Measurements from ENCODE around the gene LGSN.
"Not testable (repeated sequence)": the region's sequence is repeated elsewhere in the genome, so short reads cannot be mapped to it uniquely, and the experiment has no call there.

Gene LGSN
- long read RNA-seq, donor 1: 0 reads
- long read RNA-seq, donor 2: 0 reads
- long read RNA-seq, donor 3: 0 reads
- long read RNA-seq, donor 4: 0 reads
- long read RNA-seq, donor 5: 0 reads
- long read RNA-seq, donor 6: 0 reads
- long read RNA-seq, donor 7: 0 reads
- long read RNA-seq, donor 8: 0 reads

GRCh38 chr6:63319939-63320338 is at the start of gene LGSN:
TSS of gene LGSN (minus strand) at chr6:63319983. CDS start at chr6:63319943, 40 bp downstream.
- no peak for DNase-seq

- no peak for DNase-seq
Observed at GRCh38 chr6:63368347-63368746, 48.6 kb upstream of the LGSN start.

GRCh38 chr6:63362500-63363120 is 42.8 kb upstream of the LGSN start:
- DNase-seq: not testable (repeated sequence)

GRCh38 chr6:63357384-63357783 is 37.6 kb upstream of the LGSN start:
- not testable (repeated sequence) for DNase-seq

GRCh38 chr6:63355632-63356031 is 35.8 kb upstream of the LGSN start:
- DNase-seq: no peak

- DNase-seq: no peak
Observed at GRCh38 chr6:63353286-63353630, 33.5 kb upstream of the LGSN start.

GRCh38 chr6:63352544-63353285 is 32.9 kb upstream of the LGSN start:
- DNase-seq: no peak

GRCh38 chr6:63352069-63352543 is 32.3 kb upstream of the LGSN start:
- DNase-seq: no peak

GRCh38 chr6:63349401-63349800 is 29.6 kb upstream of the LGSN start:
- DNase-seq: no peak

GRCh38 chr6:63348836-63349235 is 29.1 kb upstream of the LGSN start:
- no peak for DNase-seq

- no peak for DNase-seq
Observed at GRCh38 chr6:63347599-63347998, 27.8 kb upstream of the LGSN start.

- no peak for DNase-seq
Observed at GRCh38 chr6:63346217-63346835, 26.5 kb upstream of the LGSN start.

- DNase-seq: no peak
Observed at GRCh38 chr6:63340351-63340750, 20.6 kb upstream of the LGSN start.

- not testable (repeated sequence) for DNase-seq
Observed at GRCh38 chr6:63334652-63335051, 14.9 kb upstream of the LGSN start.

GRCh38 chr6:63333440-63333839 is 13.7 kb upstream of the LGSN start:
- no peak for DNase-seq

GRCh38 chr6:63326630-63327029 is 6.8 kb upstream of the LGSN start:
- DNase-seq: not testable (repeated sequence)

- no peak for DNase-seq
Observed at GRCh38 chr6:63322981-63323380, 3.2 kb upstream of the LGSN start.

- DNase-seq: no peak
Observed at GRCh38 chr6:63321821-63322220, 2.0 kb upstream of the LGSN start.

- DNase-seq: no peak
Observed at GRCh38 chr6:63317641-63318040, 2.1 kb downstream of the LGSN start.

- DNase-seq: no peak
Observed at GRCh38 chr6:63316113-63316512, 3.7 kb downstream of the LGSN start.

- DNase-seq: no peak
Observed at GRCh38 chr6:63313111-63313510, 6.7 kb downstream of the LGSN start.

GRCh38 chr6:63307581-63308246 is 12.1 kb downstream of the LGSN start:
- no peak for DNase-seq

- DNase-seq: no peak
Observed at GRCh38 chr6:63306420-63306819, 13.4 kb downstream of the LGSN start.
